ENCODE results near the gene AFF2.

DNA sequence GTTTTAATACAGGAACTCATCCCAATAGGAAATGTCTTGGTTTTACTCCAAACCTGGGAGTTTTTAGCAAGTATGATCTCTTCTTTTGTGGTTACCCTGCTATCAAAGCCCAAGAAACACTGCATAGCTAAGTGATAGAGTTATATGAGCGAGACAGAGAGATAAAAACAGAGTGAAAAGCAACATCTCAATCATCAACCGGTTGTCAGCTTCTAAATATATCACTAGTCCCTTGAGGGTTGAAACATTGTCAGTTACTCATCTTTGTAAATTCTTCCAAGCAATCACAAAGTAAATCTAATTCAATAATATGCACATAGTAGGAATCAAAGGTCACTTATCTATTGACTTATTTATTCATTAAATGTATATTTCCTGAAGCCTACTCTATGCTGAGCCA lies 520.7 kb downstream of the AFF2 start:
- TF ChIP-seq POLR2A (IDR thresholded peaks at IDR 0.05): no peak
- no peak for TF ChIP-seq CTCF (IDR thresholded peaks at IDR 0.05)
